Medulla oblongata (tissue), 1 donor: Measurements from ENCODE around the gene NFATC3.
A peak's percentile ranks its signal among the peaks of the same experiment; 100 is the strongest.

Experiments
- DNase-seq: peaks from one replicate; pipeline ENCODE4 v3.0.0-alpha.2; 2015; ENCODE audit errors: extremely low spot score

NFATC3 gene

GRCh38 chr16:68230176-68230571, 145.0 kb downstream of the NFATC3 start:
- DNase-seq: no peak

- no peak for DNase-seq
These were observed 145.8 kb downstream of the NFATC3 start for GRCh38 chr16:68230956-68231355.

DNA sequence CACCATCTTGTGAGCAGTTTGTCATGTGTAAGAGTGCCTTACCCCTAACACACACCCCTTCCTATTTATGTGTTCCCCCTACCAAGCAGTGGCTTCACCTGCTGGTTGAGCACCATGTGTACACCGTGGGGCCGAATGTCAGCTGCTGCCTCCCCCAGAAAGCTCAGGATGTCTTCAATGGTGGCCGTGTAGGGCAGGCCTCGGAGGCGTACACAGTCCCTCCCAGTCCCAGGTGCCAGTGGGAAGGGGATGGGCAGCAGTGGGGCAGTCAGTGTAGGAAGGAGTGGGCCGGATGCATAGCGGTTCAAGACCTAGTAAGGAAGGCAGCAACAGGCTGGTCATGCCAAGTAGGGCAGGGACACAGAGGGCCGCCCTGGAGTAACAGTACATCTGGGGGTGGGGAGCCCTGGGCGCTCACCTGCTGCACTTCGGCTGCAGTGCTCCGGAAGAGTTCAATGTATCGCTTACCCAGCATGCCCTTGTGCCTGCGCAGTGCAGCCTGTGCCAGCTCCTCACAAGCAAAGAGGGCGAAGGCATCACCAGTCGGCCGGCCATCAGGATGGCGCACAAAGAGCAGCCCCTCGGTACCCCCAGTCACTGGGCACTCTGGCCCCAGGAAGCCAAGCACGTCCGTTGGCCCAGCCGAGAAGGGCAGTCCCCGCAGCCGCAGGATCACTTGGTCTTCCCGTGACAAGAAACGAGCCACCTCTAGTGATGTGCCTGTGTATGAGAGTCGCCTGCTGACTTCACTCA, 146.4 kb downstream of the NFATC3 start:
- DNase-seq: no peak

DNA sequence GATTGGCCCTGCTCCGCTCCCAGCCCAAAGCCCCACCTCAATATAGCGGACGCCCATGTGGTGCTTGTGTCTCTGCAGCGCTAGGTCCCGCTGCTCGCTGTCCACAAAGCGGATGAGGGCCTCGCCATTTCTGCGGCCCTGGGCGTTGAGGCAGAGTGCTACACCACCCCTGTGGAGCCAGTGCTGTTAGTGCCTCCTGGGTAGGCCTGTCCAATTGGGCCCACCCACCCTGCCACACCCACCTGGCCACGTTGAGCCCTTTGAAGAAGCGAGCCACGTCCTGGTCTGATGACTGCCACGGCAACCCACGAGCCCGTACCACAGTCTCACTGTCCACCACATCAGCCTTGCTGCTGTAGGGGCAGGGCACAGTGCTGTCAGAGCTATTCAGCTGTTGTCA, 147.2 kb downstream of the NFATC3 start:
- DNase-seq: no peak

DNA sequence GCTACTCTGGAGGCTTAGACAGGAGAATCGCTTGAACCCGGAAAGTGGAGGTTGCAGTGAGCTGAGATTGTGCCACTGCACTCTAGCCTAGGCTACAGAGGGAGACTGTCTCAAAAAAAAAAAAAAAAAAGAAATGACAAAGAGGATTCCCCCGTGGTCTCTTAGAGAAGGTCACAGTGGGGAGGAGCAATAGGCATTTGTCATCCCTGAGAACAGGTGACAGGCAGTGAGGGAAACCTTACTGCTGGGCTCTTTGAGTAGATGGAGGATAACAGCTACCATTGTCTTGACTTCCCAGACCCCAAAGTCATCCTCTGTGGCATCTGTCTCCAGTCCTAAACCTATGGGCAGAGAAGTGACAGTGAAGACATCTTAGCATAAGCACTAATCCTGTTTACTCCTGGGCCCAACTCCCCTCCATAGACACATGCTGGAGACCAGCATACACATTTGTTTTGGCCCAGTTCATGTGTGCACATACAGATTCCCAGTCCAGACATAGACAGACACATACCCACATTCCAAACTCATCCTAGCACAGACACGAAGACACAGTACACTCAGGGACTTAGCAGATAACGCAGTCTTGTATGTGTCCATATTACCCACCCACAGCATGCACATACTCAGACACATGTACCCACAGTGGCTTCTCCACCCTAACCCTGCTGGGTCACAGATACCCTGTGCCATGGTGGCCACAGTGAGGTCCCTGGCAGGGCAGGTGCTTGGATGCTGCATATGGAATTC, 148.1 kb downstream of the NFATC3 start:
- DNase-seq: no peak

DNA sequence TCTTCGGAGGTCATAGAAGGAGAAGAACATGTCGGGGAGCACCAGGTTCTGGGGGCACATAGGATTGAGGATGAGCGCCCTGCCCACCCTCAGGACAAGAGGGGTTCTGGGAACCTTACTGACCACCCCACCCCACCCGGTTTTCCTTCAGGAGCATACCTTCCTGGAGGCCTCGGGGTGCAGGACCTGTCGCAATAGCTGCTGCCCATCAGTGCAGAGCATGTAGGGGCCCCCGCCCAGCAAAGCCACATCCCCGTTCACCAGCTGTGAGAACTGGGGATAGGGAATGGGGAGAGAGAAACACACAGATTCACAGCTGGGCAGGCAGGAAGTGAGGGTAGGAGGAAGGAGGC, 148.6 kb downstream of the NFATC3 start:
- no peak for DNase-seq

- no peak for DNase-seq
These were observed 149.3 kb downstream of the NFATC3 start for GRCh38 chr16:68234188-68235107.

- no peak for DNase-seq
These were observed 150.1 kb downstream of the NFATC3 start for GRCh38 chr16:68235108-68235886.

GRCh38 chr16:68235887-68236136, 150.6 kb downstream of the NFATC3 start, which contains the start of gene ESRP2:
Gene ESRP2 (minus strand): TSS chr16:68236127. CDS start chr16:68236045, 82 bp downstream.
- DNase-seq: no peak

GRCh38 chr16:68236137-68236825, 151.1 kb downstream of the NFATC3 start:
- DNase-seq: no peak

DNA sequence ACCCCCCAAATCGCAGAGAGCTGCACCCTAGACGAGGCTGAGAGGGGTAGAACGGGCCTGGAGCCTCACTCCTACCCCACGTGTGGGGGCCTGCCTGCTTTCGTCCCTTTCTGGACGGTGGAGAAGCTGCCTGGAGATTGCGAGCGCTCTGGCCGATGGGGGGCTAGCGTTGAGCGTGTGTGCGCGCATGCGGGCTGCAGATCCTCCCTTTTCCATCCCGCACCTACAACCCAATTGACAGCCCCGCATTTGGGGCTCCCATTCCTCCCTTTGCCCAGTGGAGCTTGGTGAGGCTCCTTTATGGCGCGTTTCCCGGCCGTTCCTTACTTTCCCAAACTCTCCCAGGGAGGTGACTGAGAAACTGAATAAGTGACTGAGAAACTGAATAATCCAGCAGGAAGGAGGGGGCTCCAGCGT, 151.7 kb downstream of the NFATC3 start:
- no peak for DNase-seq

DNA sequence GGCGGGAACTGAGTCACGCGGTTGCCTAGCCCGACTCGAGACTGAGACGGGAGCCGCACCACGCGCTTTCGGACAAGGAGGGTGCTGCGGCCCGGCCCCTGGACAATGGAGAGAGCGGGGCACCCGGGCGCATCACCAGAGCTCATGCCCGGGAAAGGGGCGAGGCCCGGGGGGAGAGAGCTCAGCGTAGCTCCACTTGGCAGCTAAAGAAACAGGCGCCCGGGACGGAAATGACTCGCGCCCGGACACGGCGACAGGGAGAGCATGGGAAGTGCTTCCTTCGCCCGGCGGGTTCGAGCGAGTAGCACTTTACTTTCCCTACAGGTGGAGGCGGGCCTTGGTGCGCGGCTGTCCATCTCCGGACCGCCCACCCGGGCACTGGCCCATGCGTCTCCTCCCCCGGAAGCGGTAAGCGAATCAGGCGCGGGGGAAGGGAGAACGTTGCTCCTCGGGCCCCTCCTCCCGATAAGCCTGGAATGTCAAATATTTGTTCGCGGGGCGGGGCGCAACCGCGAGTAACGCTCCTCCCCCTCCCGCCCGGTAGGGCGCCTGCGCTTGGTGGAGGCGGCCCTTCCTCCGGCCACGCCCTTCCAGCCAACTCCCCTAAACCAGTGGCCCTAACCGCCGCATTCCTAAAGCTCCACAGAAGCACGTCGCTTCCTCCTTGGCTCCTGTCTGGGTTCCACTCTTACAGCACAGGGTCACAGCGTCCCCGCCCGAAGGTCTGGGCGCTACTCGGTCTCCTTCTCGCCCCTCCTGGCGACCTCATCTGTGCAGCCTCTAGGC, 152.3 kb downstream of the NFATC3 start:
- peak; percentile 95 for DNase-seq

GRCh38 chr16:68238029-68238345, 152.8 kb downstream of the NFATC3 start:
- DNase-seq: no peak

DNA sequence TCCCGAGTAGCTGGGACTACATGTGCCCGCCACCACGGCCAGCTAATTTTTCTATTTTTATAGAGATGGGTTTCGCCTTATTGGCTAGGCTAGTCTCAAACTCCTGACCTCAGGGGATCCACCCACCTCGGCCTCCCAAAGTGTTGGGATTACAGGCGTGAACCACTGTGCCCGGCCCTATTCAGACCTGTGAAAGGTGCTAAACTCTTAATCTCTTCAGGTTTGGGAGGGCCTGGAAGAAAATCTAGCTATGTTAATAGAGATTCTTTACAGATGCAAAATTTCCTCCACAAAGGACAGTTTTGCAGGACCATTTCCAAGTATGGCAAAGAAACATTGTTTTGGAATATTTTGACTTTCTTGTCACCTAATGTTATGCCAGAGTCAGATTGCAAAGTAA, 156.9 kb downstream of the NFATC3 start:
- DNase-seq: no peak

- no peak for DNase-seq
These were observed 158.0 kb downstream of the NFATC3 start for GRCh38 chr16:68242926-68243858.

GRCh38 chr16:68244481-68244902, 159.3 kb downstream of the NFATC3 start:
- DNase-seq: no peak

DNA sequence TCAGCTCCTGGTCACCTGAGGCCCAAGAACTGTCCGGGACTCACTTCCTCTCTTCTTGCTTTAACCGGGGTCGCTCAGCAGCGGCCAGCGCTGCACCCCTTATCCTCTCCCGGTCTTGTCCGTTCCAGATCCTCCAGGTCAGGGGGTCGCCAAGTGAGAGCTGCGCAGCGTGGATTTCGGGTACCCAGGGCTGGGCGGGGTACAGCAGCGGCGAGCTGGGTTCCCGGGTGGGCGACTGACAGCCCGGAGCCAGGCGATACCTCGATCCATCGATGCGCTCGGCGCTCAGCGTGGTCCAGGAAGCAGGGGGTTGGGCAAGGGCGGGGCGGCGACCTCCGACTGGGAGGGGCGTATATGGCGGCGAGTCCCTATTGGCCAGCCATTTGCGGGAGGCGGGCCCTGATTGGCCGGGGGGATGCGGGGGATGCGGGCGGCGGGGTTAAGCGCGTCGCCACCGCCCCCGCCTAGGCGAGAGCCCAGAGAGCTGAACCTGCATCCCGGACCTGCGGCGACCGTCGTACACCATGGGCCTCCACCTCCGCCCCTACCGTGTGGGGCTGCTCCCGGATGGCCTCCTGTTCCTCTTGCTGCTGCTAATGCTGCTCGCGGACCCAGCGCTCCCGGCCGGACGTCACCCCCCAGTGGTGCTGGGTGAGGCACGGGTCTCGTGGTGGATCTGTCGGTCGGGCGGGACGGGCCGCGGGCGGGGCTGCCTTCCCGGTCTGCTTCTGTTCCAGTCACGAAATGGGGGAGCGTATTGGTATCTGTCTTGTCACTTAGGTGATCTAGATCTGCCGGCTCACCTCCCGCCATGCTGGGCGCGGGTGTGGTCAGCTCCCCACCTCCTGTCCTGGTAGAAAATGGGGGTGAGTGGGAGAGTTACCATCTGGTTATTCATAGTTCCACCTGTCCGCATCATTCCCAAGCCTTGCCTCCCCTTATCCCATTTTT, 160.0 kb downstream of the NFATC3 start, which contains the start of gene PLA2G15:
TSS of gene PLA2G15 (plus strand) at position 471 of the 951 bp plus-strand sequence. CDS start at position 525, 54 bp downstream.
- peak; percentile 93 for DNase-seq

- DNase-seq: no peak
These were observed 161.0 kb downstream of the NFATC3 start for GRCh38 chr16:68246121-68246520.
